H9 (cell line): ENCODE measurements around the gene HAUS6. TPM values are rescaled to one million over a fixed set of nuclear protein-coding genes. Genes with fewer than 3 reads are reported as not detected.

Experiments
- DNase-seq: peaks from one replicate; pipeline ENCODE4 v3.0.0-alpha.2; 2017
- H2AFZ ChIP-seq: one replicate; pipeline ENCODE4 v1.6.1; 2013; ENCODE audit warnings: mild to moderate bottlenecking, low read length, control low read depth, moderate library complexity
- H2AK5ac ChIP-seq: 2 replicates; pipeline ENCODE4 v1.6.1; 2013; ENCODE audit warnings: low read length, control low read depth, mixed read lengths; ENCODE audit not compliant: insufficient read length
- H2BK120ac ChIP-seq: one replicate; pipeline ENCODE4 v1.6.1; 2013; ENCODE audit warnings: low read depth, mild to moderate bottlenecking, low read length, control low read depth, inconsistent platforms; ENCODE audit not compliant: poor library complexity, severe bottlenecking
- H2BK12ac ChIP-seq: 2 replicates; pipeline ENCODE4 v1.6.1; 2013; ENCODE audit warnings: low read length, control low read depth, mixed read lengths, low read depth; ENCODE audit not compliant: insufficient read length
- H2BK15ac ChIP-seq: 2 replicates; pipeline ENCODE4 v1.6.1; 2013; ENCODE audit warnings: low read depth, low read length, control low read depth
- H2BK20ac ChIP-seq: one replicate; pipeline ENCODE4 v1.6.1; 2013; ENCODE audit warnings: low read depth, mild to moderate bottlenecking, low read length, control low read depth, inconsistent platforms; ENCODE audit not compliant: poor library complexity, severe bottlenecking
- H2BK5ac ChIP-seq: 2 replicates; pipeline ENCODE4 v1.6.1; 2013; ENCODE audit warnings: low read length, control low read depth, mixed read lengths; ENCODE audit not compliant: insufficient read length
- H3K14ac ChIP-seq: 2 replicates; pipeline ENCODE4 v1.6.1; 2013; ENCODE audit warnings: low read length, control low read depth; ENCODE audit not compliant: insufficient read depth
- H3K18ac ChIP-seq: 2 replicates; pipeline ENCODE4 v1.6.1; 2013; ENCODE audit warnings: low read depth, mild to moderate bottlenecking, mixed read lengths, low read length, control low read depth; ENCODE audit not compliant: insufficient read length
- H3K23ac ChIP-seq: 2 replicates; pipeline ENCODE4 v1.6.1; 2013; ENCODE audit warnings: low read length, control low read depth, mixed read lengths, low read depth; ENCODE audit not compliant: insufficient read length
- H3K23me2 ChIP-seq: 2 replicates; pipeline ENCODE4 v1.6.1; 2013; ENCODE audit warnings: low read depth, mild to moderate bottlenecking, mixed read lengths, low read length, control low read depth; ENCODE audit not compliant: insufficient read length, poor library complexity, severe bottlenecking
- H3K27ac ChIP-seq: 2 replicates; pipeline ENCODE4 v1.5.1; 2013; ENCODE audit warnings: low read length, control low read depth, mixed read lengths, low read depth; ENCODE audit not compliant: insufficient read length
- H3K27me3 ChIP-seq: 2 replicates; pipeline ENCODE4 v1.6.1; 2013; ENCODE audit warnings: low read length, control low read depth, inconsistent platforms; ENCODE audit not compliant: insufficient read depth
- H3K4ac ChIP-seq: 2 replicates; pipeline ENCODE4 v1.6.1; 2013; ENCODE audit warnings: low read depth, mild to moderate bottlenecking, control low read depth, inconsistent platforms, low read length, moderate library complexity
- H3K4me1 ChIP-seq: 2 replicates; pipeline ENCODE4 v1.6.1; 2013; ENCODE audit warnings: low read length, control low read depth, inconsistent platforms; ENCODE audit not compliant: insufficient read depth
- H3K4me2 ChIP-seq: 2 replicates; pipeline ENCODE4 v1.6.1; 2013; ENCODE audit warnings: low read length, control low read depth, mixed read lengths; ENCODE audit not compliant: insufficient read length, insufficient read depth
- H3K56ac ChIP-seq: 2 replicates; pipeline ENCODE4 v1.6.1; 2013; ENCODE audit warnings: low read depth, mild to moderate bottlenecking, mixed read lengths, low read length, control low read depth; ENCODE audit not compliant: insufficient read length
- H3K79me1 ChIP-seq: 2 replicates; pipeline ENCODE4 v1.6.1; 2013; ENCODE audit warnings: low read depth, mild to moderate bottlenecking, moderate library complexity, low read length, control low read depth, inconsistent platforms; ENCODE audit not compliant: insufficient read depth, poor library complexity, severe bottlenecking
- H3K79me2 ChIP-seq: 2 replicates; pipeline ENCODE4 v1.6.1; 2013; ENCODE audit warnings: low read length, control low read depth, inconsistent platforms; ENCODE audit not compliant: insufficient read depth
- H3K9ac ChIP-seq: 2 replicates; pipeline ENCODE4 v1.6.1; 2013; ENCODE audit warnings: low read length, control low read depth, mixed read lengths; ENCODE audit not compliant: insufficient read length; ENCODE audit errors: extremely low read depth
- H3K9me3 ChIP-seq: one replicate; pipeline ENCODE4 v1.6.1; 2013; ENCODE audit warnings: low read depth, low read length, inconsistent platforms; ENCODE audit not compliant: control insufficient read depth
- H3T11ph ChIP-seq: one replicate; pipeline ENCODE4 v1.6.1; 2013; ENCODE audit warnings: mild to moderate bottlenecking, low read length, control low read depth, inconsistent platforms
- H4K20me1 ChIP-seq: one replicate; pipeline ENCODE4 v1.6.1; 2013; ENCODE audit not compliant: control insufficient read depth, insufficient read length, insufficient read depth
- H4K5ac ChIP-seq: 2 replicates; pipeline ENCODE4 v1.6.1; 2013; ENCODE audit warnings: low read depth, mild to moderate bottlenecking, mixed read lengths, low read length, control low read depth; ENCODE audit not compliant: insufficient read length
- H4K8ac ChIP-seq: replicated peaks from 2 replicates; pipeline ENCODE4 v1.6.1; 2013; ENCODE audit warnings: low read length, control low read depth, mixed read lengths, low read depth; ENCODE audit not compliant: insufficient read length
- H4K91ac ChIP-seq: 2 replicates; pipeline ENCODE4 v1.6.1; 2013; ENCODE audit warnings: low read depth, mild to moderate bottlenecking, moderate library complexity, mixed read lengths, low read length, control low read depth; ENCODE audit not compliant: insufficient read length
- H3K27ac Mint-ChIP-seq, 3 experiments: 2 replicates in 2 of 3; 3 replicates in 1 of 3; pipeline ENCODE4 v1.8.0; 2020 to 2021; ENCODE audit warnings: mixed read lengths in 3 of 3, mild to moderate bottlenecking in 1 of 3, moderate library complexity in 1 of 3
- H3K27me3 Mint-ChIP-seq: 2 replicates; pipeline ENCODE4 v1.8.0; 2021; ENCODE audit warnings: low read depth, mild to moderate bottlenecking, moderate library complexity, mixed read lengths
- H3K36me3 Mint-ChIP-seq, 3 experiments: 2 replicates in 2 of 3; 3 replicates in 1 of 3; pipeline ENCODE4 v1.8.0; 2020 to 2021; ENCODE audit warnings: low read depth in 3 of 3, mixed read lengths in 3 of 3; ENCODE audit not compliant: insufficient read depth in 1 of 3
- H3K4me1 Mint-ChIP-seq, 2 experiments: 2 replicates each; pipeline ENCODE4 v1.8.0; 2020; ENCODE audit warnings: mixed read lengths in 2 of 2
- H3K4me3 Mint-ChIP-seq, 2 experiments: 2 replicates in 1 of 2; 3 replicates in 1 of 2; pipeline ENCODE4 v1.8.0; 2020 to 2021; ENCODE audit warnings: mild to moderate bottlenecking in 2 of 2, mixed read lengths in 2 of 2, moderate library complexity in 1 of 2
- H3K9me3 Mint-ChIP-seq, 2 experiments: 2 replicates in 1 of 2; 3 replicates in 1 of 2; pipeline ENCODE4 v1.8.0; 2020; ENCODE audit warnings: mild to moderate bottlenecking in 2 of 2, mixed read lengths in 2 of 2, moderate library complexity in 1 of 2
- total RNA-seq: library from RNA; stranded (reverse); gene quantifications from 2 replicates; pipeline ENCODE4 v1.2.1, GENCODE V29; 2021
- TF ChIP-seq, protein P1 (sequence below): fragments of 200-600 bp; sonication (generic); conservative IDR thresholded peaks from 3 replicates; pipeline ENCODE4 v1.8.0; 2021; ENCODE audit warnings: antibody characterized with exemption, mild to moderate bottlenecking

The HAUS6 gene
- total RNA-seq, 1 experiment from 2014 or later = 42.3 TPM

DNA sequence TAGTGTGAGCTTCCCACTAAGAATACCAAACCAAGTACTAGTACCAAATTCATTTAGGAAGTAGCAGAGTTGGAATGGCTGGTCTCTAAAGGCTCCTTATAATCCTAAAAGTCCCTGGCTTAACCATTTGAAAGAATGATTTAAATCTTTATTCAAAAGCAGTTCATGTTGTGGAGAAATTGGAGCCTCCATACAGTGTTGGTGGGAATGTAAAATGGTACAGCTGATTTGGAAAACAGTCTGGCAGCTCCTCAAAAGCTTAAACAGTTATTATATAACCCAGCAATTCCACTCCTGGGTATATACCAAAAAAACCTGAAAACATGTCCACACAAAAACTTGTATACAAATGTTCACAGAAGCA lies 21.7 kb upstream of the HAUS6 start:
- H3K4ac ChIP-seq = no peak overlapping the region
- H4K91ac ChIP-seq = no peak overlapping the region
- no peak overlapping the region for H2AK5ac ChIP-seq
- H3K4me1 ChIP-seq = no peaks in the 10 kb centered on the region
- no peak overlapping the region for H3K23ac ChIP-seq
- Mint-ChIP-seq H3K4me1 (peaks cover 14 to 23% of the 10 kb centered on the region in 2 experiments), H3K27me3 (no peaks in the 10 kb centered on the region), H3K36me3 (peaks cover 21 to 71% (median 60%) of the 10 kb centered on the region in 3 experiments; a peak in 6 of 7 replicates), H3K27ac (no peak overlapping the region), H3K4me3 (peak overlapping the region in 1 of 2 experiments; percentile 92; a peak in 2 of 5 replicates), H3K9me3 (no peaks in the 10 kb centered on the region)
- no peak overlapping the region for H4K5ac ChIP-seq
- no peak overlapping the region for H2BK5ac ChIP-seq
- TF ChIP-seq, protein P1, sequence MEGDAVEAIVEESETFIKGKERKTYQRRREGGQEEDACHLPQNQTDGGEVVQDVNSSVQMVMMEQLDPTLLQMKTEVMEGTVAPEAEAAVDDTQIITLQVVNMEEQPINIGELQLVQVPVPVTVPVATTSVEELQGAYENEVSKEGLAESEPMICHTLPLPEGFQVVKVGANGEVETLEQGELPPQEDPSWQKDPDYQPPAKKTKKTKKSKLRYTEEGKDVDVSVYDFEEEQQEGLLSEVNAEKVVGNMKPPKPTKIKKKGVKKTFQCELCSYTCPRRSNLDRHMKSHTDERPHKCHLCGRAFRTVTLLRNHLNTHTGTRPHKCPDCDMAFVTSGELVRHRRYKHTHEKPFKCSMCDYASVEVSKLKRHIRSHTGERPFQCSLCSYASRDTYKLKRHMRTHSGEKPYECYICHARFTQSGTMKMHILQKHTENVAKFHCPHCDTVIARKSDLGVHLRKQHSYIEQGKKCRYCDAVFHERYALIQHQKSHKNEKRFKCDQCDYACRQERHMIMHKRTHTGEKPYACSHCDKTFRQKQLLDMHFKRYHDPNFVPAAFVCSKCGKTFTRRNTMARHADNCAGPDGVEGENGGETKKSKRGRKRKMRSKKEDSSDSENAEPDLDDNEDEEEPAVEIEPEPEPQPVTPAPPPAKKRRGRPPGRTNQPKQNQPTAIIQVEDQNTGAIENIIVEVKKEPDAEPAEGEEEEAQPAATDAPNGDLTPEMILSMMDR = no peak
- H2BK15ac ChIP-seq = no peak overlapping the region
- no peaks in the 10 kb centered on the region for H3K79me2 ChIP-seq
- no peak overlapping the region for H2BK12ac ChIP-seq
- no peak overlapping the region for H3K4me2 ChIP-seq
- no peaks in the 10 kb centered on the region for H3K9me3 ChIP-seq
- no peak overlapping the region for H3T11ph ChIP-seq
- H3K23me2 ChIP-seq = peaks cover 19% of the 10 kb centered on the region
- no peak overlapping the region for H2AFZ ChIP-seq
- H3K18ac ChIP-seq = no peak overlapping the region
- no peak overlapping the region for H3K14ac ChIP-seq
- H4K8ac ChIP-seq = no peak overlapping the region
- no peak overlapping the region for H3K9ac ChIP-seq
- no peaks in the 10 kb centered on the region for H4K20me1 ChIP-seq
- H3K27ac ChIP-seq = no peak overlapping the region
- no peaks in the 10 kb centered on the region for H3K79me1 ChIP-seq
- H2BK20ac ChIP-seq = no peak overlapping the region
- DNase-seq = no peak
- no peak overlapping the region for H2BK120ac ChIP-seq
- no peaks in the 10 kb centered on the region for H3K27me3 ChIP-seq
- H3K56ac ChIP-seq = no peak overlapping the region
